Ishikawa (cell line): ENCODE measurements around the gene RETREG1.

ENCODE experiments used
- CEBPB ChIP-seq: IDR thresholded peaks from 2 replicates; pipeline ENCODE4 v1.6.1; 2012
- CREB1 ChIP-seq: IDR thresholded peaks from 2 replicates; pipeline ENCODE4 v1.6.1; 2012; ENCODE audit warnings: low read depth
- EGR1 ChIP-seq: IDR thresholded peaks from 2 replicates; pipeline ENCODE4 v1.6.1; 2012
- EP300 ChIP-seq: IDR thresholded peaks from 2 replicates; pipeline ENCODE4 v1.6.1; 2012; ENCODE audit warnings: borderline replicate concordance
- FOXM1 ChIP-seq: IDR thresholded peaks from 2 replicates; pipeline ENCODE4 v1.6.1; 2012; ENCODE audit warnings: low read depth, borderline replicate concordance
- MAX ChIP-seq: IDR thresholded peaks from 2 replicates; pipeline ENCODE4 v1.6.1; 2012
- NFIC ChIP-seq: IDR thresholded peaks from 2 replicates; pipeline ENCODE4 v1.6.1; 2012
- RAD21 ChIP-seq: IDR thresholded peaks from 2 replicates; pipeline ENCODE4 v1.6.1; 2012; ENCODE audit warnings: low read depth
- REST ChIP-seq: IDR thresholded peaks from 2 replicates; pipeline ENCODE4 v1.6.1; 2012; ENCODE audit warnings: low read depth, mild to moderate bottlenecking
- TAF1 ChIP-seq: IDR thresholded peaks from 2 replicates; pipeline ENCODE4 v1.6.1; 2012; ENCODE audit warnings: low read depth, mild to moderate bottlenecking
- TCF12 ChIP-seq: IDR thresholded peaks from 2 replicates; pipeline ENCODE4 v1.6.1; 2012; ENCODE audit warnings: low read depth
- TEAD4 ChIP-seq: IDR thresholded peaks from 2 replicates; pipeline ENCODE4 v1.6.1; 2012
- USF1 ChIP-seq: IDR thresholded peaks from 2 replicates; pipeline ENCODE4 v1.6.1; 2012
- YY1 ChIP-seq: IDR thresholded peaks from 2 replicates; pipeline ENCODE4 v1.6.1; 2012; ENCODE audit warnings: low read depth
- ZBTB7A ChIP-seq: IDR thresholded peaks from 2 replicates; pipeline ENCODE4 v1.6.1; 2012; ENCODE audit warnings: low read depth

The RETREG1 gene

GRCh38 chr5:16508730-16509531 lies 107.9 kb downstream of the RETREG1 start:
- TF ChIP-seq EGR1: no peak
- TF ChIP-seq MAX: no peak
- peak; percentile 29; the same call in 1 of the 2 replicates for TF ChIP-seq CEBPB
- peak; percentile 49 for TF ChIP-seq USF1
- TF ChIP-seq REST: no peak

GRCh38 chr5:16507716-16508115 lies 109.1 kb downstream of the RETREG1 start:
- TF ChIP-seq FOXM1 (no peak), EP300 (no peak), MAX (no peak), TCF12 (no peak), TAF1 (no peak), USF1 (no peak), EGR1 (no peak), ZBTB7A (no peak)

GRCh38 chr5:16505904-16506303 lies 110.9 kb downstream of the RETREG1 start:
- TF ChIP-seq USF1 (no peak), REST (no peak), YY1 (no peak), TEAD4 (no peak), RAD21 (no peak), EP300 (no peak), ZBTB7A (no peak), TAF1 (no peak), NFIC (no peak), CREB1 (no peak), EGR1 (no peak), FOXM1 (no peak), MAX (no peak)

- no peak for TF ChIP-seq RAD21
- TF ChIP-seq ZBTB7A: no peak
Observed at GRCh38 chr5:16505140-16505891, 111.5 kb downstream of the RETREG1 start.

- TF ChIP-seq MAX: no peak
- TF ChIP-seq CREB1: no peak
- TF ChIP-seq NFIC: no peak
- TF ChIP-seq EP300: no peak
- no peak for TF ChIP-seq ZBTB7A
Observed at GRCh38 chr5:16504571-16504970, 112.2 kb downstream of the RETREG1 start.

GRCh38 chr5:16502866-16503265 lies 113.9 kb downstream of the RETREG1 start:
- TF ChIP-seq TCF12 (no peak), FOXM1 (no peak), ZBTB7A (no peak), MAX (no peak), USF1 (no peak), CEBPB (no peak), REST (no peak), NFIC (no peak), EGR1 (no peak), EP300 (no peak), TAF1 (no peak), YY1 (no peak), CREB1 (no peak), RAD21 (no peak), TEAD4 (no peak)
